ENCODE measurements around the gene SYNE4.

DNA sequence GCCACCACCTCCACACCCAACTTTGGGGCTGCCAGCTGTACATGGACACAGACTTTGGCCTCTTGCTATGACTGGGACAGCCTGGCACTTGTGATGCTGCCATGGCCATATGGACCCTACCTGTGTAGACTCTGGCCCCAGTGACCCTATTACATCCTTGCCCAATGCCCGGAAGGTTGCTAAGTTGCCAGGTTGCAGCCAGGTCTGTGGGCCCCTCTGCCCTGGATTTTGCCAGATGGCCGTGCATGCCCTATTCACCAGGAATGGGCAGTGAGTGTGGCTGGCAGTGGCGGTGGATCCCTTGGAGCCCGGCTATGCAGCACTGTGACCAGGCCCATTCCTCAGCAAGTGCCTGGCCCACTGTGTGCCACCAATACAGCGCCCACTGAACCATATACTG lies 22.5 kb downstream of the SYNE4 start:
- TF ChIP-seq, protein P1, sequence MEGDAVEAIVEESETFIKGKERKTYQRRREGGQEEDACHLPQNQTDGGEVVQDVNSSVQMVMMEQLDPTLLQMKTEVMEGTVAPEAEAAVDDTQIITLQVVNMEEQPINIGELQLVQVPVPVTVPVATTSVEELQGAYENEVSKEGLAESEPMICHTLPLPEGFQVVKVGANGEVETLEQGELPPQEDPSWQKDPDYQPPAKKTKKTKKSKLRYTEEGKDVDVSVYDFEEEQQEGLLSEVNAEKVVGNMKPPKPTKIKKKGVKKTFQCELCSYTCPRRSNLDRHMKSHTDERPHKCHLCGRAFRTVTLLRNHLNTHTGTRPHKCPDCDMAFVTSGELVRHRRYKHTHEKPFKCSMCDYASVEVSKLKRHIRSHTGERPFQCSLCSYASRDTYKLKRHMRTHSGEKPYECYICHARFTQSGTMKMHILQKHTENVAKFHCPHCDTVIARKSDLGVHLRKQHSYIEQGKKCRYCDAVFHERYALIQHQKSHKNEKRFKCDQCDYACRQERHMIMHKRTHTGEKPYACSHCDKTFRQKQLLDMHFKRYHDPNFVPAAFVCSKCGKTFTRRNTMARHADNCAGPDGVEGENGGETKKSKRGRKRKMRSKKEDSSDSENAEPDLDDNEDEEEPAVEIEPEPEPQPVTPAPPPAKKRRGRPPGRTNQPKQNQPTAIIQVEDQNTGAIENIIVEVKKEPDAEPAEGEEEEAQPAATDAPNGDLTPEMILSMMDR (IDR thresholded peaks at IDR 0.05; ENCODE audit: insufficient read depth, low read length) = no peak
- TF ChIP-seq POLR2AphosphoS5 (IDR thresholded peaks at IDR 0.05; ENCODE audit: low read depth) (no peak), SPI1 (IDR thresholded peaks at IDR 0.05; ENCODE audit: borderline replicate concordance, low read depth) (no peak)
